ENCODE results near the gene WNT4.

WNT4 gene

GRCh38 chr1:22131062-22131461, 11.8 kb downstream of the WNT4 start:
- DNase-seq (ENCODE audit: low read depth), result no peak
- no peak for TF ChIP-seq CTCF (conservative IDR thresholded peaks at IDR 0.05; ENCODE audit: low read depth, low read length)
- H3K4me3 ChIP-seq (ENCODE audit: low read depth, low read length), result no peak overlapping the region

GRCh38 chr1:22129501-22130117, 13.3 kb downstream of the WNT4 start:
- H3K4me3 ChIP-seq (ENCODE audit: low read depth, low read length), result no peak overlapping the region
- DNase-seq (ENCODE audit: low read depth), result no peak
- TF ChIP-seq CTCF (conservative IDR thresholded peaks at IDR 0.05; ENCODE audit: low read depth, low read length), result no peak

- no peak for DNase-seq (ENCODE audit: low read depth)
- no peak for TF ChIP-seq CTCF (conservative IDR thresholded peaks at IDR 0.05; ENCODE audit: low read depth, low read length)
- H3K4me3 ChIP-seq (ENCODE audit: low read depth, low read length), result no peak overlapping the region
These were observed 14.5 kb downstream of the WNT4 start for GRCh38 chr1:22128392-22128791.

GRCh38 chr1:22127731-22128130, 15.2 kb downstream of the WNT4 start:
- TF ChIP-seq CTCF (conservative IDR thresholded peaks at IDR 0.05; ENCODE audit: low read depth, low read length), result no peak
- no peak overlapping the region for H3K4me3 ChIP-seq (ENCODE audit: low read depth, low read length)
- DNase-seq (ENCODE audit: low read depth), result no peak

- DNase-seq (ENCODE audit: low read depth), result no peak
- no peak for TF ChIP-seq CTCF (conservative IDR thresholded peaks at IDR 0.05; ENCODE audit: low read depth, low read length)
- no peak overlapping the region for H3K4me3 ChIP-seq (ENCODE audit: low read depth, low read length)
These were observed 15.6 kb downstream of the WNT4 start for GRCh38 chr1:22127248-22127647.

- H3K4me3 ChIP-seq (ENCODE audit: low read depth, low read length), result no peak overlapping the region
- DNase-seq (ENCODE audit: low read depth), result no peak
- TF ChIP-seq CTCF (conservative IDR thresholded peaks at IDR 0.05; ENCODE audit: low read depth, low read length), result no peak
These were observed 16.4 kb downstream of the WNT4 start for GRCh38 chr1:22126531-22126930.

GRCh38 chr1:22124592-22125229, 18.2 kb downstream of the WNT4 start:
- DNase-seq (ENCODE audit: low read depth), result no peak
- TF ChIP-seq CTCF (conservative IDR thresholded peaks at IDR 0.05; ENCODE audit: low read depth, low read length), result no peak
- H3K4me3 ChIP-seq (ENCODE audit: low read depth, low read length), result no peak overlapping the region
